Erythroblast (primary cell): ENCODE data around the gene FAM136A.

ENCODE experiments used
- GATA1 ChIP-seq: IDR thresholded peaks from 2 replicates; pipeline ENCODE4 v1.6.1; 2011; ENCODE audit warnings: low read depth, mild to moderate bottlenecking, control low read depth, low read length, moderate library complexity
- POLR2A ChIP-seq: IDR thresholded peaks from 2 replicates; pipeline ENCODE4 v1.6.1; 2011; ENCODE audit warnings: mild to moderate bottlenecking, low read length

- TF ChIP-seq POLR2A (no peak), GATA1 (no peak)
Observed at GRCh38 chr2:70283500-70284191, 18.2 kb downstream of the FAM136A start.
